Stimulated activated CD4-positive, alpha-beta T cell treated with anti-CD3 and anti-CD28 coated beads, Interleukin-2, amount 100 ng/mL, for 24 hours (primary cell): ENCODE results near the gene SNRNP35.
"Not testable (repeated sequence)": the region's sequence is repeated elsewhere in the genome, so short reads cannot be mapped to it uniquely, and the experiment has no call there.

Source experiments
- DNase-seq, 2 donors: peaks; one replicate each; pipeline ENCODE4 v3.0.0-alpha.2; 2020

Gene SNRNP35, protein sequence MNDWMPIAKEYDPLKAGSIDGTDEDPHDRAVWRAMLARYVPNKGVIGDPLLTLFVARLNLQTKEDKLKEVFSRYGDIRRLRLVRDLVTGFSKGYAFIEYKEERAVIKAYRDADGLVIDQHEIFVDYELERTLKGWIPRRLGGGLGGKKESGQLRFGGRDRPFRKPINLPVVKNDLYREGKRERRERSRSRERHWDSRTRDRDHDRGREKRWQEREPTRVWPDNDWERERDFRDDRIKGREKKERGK

DNA sequence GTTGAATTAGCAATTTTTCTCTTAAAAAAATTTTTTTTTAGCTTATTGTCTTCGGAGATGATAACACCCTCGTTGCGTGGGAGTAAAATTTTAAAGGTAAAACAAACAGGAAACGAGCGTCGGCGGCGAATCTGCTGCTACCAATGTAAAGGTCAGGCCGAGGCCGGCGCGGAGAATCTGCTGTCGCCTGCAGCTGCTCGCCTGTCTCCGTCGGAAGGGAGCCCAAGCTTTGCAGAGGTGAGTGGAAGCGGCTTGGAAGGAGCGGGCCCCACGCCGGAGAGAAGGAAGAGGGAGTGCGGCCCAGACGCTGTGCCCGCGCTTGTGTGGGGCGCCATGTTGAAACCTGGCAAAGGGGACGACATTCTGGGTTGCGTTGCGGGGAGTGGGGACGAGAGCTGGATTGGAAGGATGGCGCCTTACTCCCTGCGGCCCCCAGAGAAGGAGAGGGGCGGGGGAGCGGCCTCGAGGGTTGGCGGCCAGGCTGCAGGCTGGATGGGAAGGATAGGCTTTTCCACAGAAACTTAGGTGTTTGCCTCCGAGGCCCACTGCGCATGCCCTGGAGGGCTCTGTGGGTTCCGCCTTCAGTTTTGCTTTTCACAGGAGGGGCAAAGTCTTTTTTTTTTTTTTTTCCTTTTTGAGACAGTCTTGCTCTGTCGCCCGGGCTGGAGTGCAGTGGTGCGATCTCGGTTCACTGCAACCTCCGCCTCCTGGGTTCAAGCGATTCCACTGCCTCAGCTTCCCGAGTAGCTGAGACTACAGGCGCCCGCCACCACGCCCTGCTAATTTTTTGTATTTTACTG lies at the start of gene SNRNP35:
TSS of gene SNRNP35 (plus strand) at position 160 of the 800 bp plus-strand sequence. CDS start 7,402 bp downstream, outside the sequence.
- DNase-seq, result peak; percentile 81 to 84

DNA sequence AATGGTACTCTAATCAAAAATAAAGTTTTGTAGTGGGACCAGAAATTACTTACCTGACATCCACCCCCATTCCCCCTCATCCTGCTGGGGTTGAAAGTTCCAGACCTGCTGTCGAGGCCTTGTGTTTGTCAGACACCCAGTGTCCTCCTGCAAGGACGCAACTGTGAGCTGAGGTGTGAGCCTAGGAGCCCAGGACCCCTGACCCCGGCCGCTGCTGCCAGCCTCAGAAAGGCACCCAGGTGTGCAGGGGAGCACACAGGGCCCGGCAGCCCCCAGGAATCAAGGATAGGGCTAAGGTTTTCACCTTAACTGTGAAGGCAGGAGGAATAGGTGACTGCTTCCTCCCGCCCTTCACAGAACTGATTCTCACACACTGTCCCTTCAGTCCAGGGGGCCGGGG lies 49.3 kb upstream of the SNRNP35 start:
- not testable (repeated sequence) for DNase-seq

DNA sequence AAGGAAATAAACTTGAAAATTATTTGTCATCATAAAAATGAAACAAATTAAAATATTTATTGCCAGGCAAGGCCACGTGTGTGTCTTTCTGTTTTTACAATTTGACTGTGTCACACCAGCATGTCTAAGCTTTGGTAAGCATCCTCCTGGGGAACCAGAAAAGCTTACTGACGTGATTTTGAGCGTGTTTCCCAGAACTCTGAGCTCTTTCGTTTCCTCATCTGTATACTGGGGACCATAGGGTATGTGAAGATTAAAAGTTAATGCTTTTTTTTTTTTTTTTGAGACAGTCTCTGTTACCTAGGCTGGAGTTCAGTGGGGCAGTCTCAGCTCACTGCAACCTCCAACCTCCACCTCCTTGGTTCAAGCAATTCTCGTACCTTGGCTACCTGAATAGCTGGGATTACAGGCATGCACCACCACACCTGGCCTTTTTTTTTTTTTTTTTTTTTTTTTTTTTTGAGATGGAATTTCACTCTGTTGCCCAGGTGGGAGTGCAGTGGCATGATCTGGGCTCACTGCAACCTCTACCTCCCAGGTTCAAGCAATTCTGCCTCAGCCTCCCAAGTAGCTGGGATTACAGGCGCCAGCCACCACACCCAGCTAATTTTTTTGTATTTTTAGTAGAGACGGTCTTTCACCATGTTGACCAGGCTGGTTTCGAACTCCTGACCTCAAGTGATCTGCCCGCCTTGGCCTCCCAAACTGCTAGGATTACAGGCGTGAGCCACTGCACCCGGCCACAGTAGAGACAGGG lies 48.5 kb upstream of the SNRNP35 start:
- not testable (repeated sequence) for DNase-seq

DNA sequence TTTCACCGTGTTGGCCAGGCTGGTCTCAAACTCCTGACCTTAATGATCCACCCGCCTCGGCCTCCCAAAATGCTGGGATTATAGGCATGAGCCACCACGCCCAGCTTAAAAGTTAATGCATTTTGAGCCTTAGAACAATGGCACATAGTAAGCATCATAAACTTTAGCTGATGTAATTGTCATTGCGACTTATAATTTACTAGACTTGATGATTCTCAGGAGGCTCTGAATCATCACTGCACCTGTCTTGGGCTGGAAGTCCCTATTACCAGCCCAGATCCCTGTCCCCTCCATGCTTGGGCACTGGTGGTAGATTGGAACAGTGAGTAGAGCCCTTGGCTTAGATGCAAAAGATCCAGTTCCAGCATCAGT lies 47.9 kb upstream of the SNRNP35 start:
- DNase-seq, result no peak

DNA sequence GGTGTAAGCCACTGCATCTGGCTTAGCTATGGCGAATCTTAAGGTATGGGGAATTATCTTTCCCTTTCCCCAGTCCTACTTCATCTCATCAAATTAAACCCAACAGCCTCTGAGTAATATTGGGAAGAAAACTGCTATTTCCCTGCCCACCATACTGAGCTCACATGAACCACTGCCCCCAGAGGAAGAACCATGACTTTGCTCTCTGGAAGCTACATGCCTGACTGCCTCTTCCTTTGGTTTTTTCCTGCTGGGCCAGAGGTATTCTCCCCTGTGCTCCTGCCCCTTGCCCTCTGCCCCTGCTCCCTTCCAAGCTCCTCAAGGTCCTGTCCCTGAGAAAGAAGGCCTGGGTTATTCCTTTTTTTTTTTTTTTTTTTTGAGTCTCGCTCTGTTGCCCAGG lies 36.6 kb upstream of the SNRNP35 start:
- DNase-seq, result no peak

DNA sequence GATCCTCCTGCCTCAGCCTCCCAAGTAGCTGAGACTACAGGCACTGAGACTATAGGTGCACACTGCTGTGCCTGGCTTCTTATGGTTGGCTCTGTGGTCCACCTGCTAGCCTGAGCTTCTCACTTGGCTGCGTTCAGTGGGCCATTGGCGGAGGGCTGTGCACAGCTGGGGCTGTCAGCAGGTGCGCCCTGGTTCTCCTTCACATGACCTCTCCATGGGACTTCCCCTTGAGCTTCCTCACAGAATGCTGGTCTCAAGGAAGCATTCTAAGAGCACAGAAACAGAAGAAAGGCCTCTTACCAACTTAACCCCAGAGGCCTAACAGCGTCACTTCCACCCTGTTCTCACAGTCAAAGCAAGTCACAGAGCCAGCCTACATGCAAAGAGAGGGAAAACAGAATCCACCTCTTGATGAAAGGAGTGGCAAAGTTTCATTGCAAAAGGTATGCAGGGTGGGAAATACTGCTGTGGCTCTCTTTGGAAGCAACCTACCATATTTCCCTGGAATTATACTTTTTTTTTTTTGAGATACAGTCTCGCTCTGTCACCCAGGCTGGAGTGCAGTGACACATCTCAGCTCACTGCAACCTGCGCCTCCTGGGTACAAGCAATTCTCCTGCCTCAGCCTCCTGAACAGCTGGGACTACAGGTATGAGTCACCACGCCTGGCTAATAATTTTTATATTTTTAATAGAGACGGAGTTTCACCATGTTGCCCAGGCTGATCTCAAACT lies 30.7 kb upstream of the SNRNP35 start:
- peak in 1 of 2 donors; percentile 27 for DNase-seq

DNA sequence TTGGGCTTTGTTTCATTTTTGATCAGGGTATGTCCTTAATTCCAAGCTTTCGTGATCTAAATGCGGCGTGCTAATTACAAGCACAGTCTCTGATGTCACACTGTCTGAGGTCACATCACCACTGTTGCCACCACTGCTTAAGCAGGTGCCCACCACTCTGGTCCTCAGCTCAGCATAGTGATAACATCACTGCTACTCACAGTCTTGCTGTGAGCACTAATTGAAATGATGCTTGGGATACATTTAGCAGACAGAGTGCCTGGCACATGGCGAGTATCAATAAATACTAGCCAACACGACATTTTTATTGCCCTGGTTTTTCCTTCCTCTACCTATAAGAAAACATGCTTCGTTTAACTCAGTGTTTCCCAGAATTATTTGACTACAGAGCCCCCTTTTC lies 29.3 kb upstream of the SNRNP35 start:
- DNase-seq, result no peak

DNA sequence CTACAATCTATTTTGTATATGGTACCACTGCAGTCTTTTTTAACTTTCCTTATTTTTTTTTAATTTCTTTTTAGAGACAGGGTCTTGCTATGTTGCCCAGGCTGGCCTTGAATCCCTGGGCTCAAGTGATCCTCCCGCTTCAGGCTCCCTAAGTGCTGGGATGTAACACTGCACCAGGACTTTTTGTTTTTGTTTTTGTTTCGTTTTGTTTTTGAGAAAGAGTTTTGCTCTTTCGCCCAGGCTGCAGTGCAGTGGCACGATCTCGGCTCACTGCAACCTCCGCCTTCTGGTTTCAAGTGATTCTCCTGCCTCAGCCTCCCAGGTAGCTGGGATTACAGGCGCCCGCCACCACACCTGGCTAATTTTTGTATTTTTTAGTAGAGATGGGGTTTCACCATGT lies 28.8 kb upstream of the SNRNP35 start:
- not testable (repeated sequence) for DNase-seq

DNA sequence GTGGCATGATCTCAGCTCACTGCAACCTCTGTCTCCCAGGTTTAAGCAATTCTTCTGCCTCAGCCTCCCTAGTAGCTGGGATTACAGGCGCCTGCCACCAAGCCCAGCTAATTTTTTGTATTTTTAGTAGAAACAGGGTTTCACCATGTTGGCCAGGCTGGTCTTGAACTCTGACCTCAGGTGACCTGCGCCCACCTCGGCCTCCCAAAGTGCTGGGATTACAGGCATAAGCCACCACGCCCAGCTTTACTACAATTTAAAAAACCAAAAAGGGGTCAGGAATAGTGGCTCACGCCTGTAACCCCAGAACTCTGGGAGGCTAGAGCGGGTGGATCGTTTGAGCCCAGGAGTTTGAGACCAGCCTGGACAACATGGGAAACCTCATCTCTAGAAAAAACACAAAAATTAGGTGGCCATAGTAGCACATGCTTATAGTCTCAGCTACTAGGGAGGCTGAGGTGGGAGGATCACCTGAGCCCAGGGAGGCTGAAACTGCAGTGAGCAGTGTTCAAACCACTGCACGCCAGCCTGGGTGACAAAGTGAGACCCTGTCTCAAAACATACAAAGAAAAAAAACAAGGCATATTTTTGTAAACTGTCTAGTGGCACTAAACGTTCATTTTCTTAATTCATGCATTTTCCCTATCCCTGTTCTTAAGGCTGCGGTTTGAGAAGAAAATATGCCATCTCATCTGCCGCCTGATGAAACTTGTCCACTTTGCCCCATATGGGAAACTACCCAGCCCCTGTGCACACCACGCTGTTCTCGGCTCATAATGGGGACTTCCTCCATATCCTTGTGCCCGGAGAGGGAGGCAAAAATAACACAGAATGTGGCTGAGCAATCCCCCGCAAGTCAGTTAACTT lies 25.8 kb upstream of the SNRNP35 start:
- DNase-seq, result peak; percentile 32 to 50

DNA sequence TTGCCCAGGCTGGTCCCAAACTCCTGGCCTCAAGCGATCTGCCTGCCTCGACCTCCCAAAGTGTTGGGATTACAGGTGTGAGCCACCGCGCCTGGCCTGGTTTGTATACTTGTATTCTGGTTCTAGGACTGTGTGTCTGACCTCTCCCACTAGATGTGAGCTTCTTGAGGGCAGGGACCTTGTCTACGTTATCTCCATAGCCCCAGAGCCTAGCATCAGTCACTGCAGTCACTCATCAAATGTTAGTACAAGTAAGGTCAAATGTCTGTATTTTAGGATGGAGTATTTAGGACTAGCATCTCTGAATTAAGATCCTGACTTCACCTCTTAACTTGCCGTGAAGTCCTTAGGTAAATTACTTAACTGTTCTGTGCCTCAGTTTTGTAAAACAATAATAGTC lies 24.3 kb upstream of the SNRNP35 start:
- DNase-seq, result no peak

DNA sequence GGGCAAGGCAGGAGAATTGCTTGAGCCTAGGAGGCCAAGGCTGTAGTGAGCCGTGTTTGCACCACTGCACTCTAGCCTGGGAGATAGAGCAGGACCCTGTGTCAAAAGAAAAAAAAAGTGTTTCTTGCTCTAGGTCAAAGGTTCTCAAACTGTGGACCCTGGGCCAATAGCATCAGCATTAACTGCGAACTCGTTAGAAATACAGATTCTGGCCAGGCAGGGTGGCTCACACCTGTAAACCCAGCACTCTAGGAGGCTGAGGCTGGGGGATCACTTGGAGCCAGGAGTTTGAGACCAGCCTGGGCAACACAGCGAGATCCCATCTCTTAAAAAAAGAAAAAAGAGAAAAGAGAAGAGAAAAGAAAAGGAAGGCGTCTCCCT lies 22.3 kb upstream of the SNRNP35 start:
- no peak for DNase-seq

DNA sequence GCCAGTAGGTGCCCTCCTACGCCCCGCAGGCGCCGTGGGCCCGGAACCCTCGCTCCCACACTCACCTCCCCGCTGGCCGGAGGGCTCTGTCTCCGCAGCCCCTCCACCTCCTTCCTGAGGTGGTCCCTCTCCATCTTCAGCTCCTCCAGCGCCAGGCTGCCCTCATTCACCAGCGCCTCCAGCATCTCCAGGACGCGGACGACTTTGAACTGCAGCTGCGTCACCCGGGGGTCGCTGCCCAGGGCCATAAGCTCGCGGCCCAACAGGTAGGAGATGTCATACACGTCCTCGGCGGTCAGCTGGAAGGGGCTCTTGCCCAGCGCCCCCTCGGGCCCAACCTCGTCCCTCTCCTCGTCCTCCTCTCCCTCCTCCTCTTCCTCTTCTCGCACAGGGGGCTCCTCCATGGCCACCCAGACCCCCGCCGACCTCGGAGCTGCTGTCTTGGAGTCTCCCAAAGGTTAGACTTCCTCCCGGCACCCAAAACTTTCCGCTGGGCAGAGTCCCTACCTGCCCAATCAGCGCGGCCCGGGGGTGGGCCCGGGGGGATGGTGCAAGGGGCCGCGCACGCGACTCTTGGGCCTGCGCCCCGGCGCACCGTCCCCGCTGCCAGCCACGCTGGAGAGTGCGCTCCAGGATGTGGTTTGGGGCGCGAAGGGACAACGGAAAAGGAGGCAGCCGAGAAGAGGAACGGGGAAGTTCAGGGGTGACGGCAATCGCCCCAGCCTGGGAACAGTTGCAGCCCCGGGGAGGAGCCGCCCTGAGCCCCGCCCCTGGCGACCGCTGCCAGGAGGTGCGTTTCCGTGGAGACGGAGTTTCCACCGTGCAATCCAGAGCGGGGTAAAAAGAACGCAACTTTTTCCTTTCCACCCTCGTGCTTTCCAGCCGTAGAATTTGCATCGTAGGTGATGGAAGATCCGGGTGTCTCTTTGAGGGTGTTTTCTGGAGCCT lies 21.6 kb upstream of the SNRNP35 start, which contains the start of gene RILPL2:
TSS of gene RILPL2 (minus strand) at position 668 of the 948 bp plus-strand sequence. CDS start at position 404, 264 bp downstream.
- DNase-seq, result peak; percentile 94 to 97

DNA sequence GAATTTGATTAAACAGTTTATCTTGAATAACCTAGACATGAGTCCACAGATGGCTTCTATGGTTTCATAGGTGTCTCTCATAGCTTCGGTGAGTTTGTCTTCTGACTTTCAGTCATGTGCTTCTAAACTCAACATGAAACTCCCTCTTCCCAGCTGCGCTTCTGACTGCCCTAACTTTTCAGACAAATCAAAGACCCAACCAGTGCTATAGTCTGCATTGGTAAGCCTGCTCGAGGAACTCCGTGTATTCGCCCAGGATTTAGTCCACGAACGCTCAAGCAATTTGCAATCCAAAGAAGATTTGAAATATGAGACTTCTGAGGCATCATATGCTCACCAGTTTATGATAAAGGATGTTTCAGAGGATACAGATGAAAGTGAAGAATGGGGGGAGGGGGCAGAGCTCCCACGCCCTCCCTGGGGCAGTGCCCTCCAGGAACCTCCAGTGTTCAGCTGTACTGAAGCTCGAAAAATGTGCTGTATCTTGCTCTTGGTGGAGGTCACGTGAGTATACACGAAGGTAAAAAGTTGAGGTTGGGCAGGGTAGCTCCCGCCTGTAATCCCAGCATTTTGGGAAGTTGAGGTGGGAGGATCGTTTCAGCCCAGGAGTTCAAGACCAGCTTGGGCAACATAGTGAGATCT lies 16.3 kb upstream of the SNRNP35 start:
- no peak for DNase-seq

DNA sequence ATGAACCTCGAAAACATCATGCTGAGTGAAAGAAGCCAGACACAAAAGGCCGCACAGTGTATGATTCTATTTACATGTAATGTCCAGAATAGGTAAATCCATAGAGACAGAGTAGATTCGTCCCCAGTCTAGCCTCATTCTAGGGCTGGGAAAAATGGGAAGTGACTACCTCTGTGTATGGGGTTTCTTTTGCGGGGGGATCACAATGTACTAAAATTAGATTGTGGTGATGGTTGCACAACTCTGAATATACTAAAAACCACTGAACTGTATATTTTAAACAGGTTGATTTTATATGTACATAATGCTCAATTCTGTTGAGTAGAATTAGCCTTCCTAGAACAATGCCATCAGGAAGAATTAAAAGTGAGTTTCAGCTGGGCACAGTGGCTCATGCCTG lies 15.2 kb upstream of the SNRNP35 start:
- DNase-seq, result no peak

DNA sequence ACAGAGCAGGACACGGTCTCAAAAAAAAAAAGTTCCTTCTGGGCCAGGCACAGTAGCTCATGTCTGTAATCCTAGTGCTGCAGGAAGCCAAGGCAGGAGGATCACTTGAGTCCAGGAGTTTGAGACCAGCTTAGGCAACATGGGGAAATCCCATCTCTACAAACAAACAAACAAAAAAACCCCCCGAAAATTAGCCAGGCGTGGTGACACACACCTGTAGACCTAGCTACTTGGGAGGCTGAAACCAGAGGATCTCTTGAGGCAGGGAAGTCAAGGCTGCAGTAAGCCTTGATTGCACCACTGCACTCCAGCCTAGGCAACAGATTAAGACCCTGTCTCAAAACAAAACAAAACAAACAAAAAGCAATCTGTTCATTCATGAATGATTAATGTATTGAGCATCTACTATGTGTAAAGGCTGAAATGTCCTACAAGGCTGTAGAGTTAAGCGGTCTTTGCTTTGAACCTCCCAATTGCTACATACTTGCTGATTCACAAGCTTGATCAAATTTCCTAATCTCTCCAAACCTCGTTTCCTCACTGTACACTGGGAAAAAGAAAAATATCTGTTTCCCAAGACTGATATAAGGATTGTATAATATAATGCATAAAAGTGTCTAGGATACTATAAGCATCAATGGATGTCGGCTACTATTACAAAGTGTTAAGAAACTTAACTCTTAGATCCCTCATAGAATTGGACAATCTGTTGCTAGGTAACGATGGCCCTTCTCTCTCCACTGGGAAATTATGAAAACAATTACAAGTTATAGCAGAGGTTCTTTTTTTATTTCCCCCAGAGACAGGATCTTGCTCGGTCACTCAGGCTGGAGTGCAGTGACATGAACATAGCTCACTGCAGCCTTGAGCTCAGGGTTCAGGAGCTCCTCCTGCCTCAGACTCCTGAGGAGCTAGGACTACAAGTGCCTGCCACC lies 13.6 kb upstream of the SNRNP35 start:
- DNase-seq, result no peak

DNA sequence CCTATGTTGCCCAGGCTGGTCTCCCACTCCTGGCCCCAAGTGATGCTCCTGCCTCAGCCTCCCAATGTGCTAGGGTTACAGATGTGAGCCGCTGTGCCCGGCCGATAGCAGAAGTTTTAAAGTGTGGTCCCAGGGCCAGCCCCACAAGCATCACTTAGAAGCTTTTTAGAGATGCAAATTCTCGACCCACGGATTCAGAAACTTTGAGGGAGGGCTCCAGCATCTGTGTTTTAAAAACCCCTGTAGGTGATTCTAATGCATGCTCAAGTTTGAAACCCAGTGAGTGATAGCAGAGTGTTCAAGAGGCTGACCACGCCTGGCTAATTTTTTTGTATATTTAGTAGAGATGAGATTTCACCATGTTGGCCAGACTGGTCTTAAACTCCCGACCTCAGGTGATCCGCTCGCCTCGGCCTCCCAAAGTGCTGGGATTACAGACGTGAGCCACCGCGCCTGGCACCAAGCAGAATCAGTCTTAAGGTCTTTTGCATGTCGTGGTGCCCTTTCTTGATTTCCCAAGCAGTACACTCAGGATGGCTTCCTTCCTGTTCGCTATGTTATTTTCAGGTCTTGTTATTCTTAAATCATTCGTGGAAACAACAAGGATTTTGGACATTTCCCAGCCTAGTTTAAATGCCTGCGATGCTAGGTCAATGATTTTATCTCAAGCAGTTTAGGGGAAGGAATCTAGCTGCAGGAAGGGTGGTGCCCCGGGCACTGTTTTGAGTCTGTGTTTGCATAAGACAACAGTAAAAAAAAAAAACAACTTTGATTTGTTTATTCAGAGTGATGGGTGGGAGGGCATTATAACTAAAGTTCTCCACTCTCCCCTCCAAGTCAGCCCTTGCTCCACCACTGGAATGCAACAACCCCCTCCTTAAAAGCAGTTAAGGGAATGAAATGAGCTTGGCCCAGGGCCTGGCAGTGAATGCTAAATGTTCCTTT lies 12.3 kb upstream of the SNRNP35 start:
- no peak for DNase-seq

DNA sequence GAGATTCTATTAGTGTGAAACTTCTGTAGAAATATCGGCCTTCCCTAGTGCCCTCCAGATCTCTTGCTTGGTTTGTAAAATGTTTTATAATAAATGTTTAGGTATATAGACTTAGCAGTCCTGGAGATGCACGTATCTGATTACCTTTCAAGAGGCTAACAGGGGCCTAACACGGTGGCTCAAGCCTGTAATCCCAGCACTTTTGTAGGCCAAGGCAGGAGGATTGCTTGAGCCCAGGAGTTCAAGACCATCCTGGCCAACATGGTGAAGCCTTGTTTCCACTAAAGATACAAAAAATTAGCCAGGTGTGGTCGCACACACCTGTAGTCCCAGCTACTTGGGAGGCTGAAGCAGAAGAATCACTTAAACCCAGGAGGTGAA lies 11.6 kb upstream of the SNRNP35 start:
- no peak for DNase-seq

DNA sequence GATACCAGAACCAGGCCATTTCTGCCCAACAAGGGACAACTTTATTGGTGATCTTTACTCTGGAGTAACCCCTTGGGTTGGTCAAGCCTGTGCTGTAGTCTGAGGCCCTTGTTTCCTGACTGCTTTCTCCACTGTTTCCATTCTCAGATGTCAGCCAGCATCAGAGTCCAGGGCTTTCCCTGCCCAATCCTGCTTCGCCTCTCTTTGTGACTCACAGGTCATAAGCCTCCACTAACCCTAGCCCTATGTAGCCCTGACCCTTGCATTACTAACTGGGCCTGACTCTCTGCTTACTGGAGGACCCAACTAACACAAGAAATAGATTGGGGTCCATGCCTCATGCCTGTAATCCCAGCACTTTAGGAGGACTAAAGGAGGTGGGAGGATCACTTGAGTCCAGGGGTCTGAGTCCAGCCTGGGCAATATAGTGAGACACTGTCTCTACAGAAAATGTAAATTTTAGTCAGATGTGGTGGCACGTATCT lies 8.6 kb upstream of the SNRNP35 start:
- DNase-seq, result no peak
